Stimulated activated naive CD8-positive, alpha-beta T cell treated with anti-CD3 and anti-CD28 coated beads, Interleukin-15, Interleukin-2, amounts not matched to agents 100 ng/mL and 50 ng/mL, for 24 hours (primary cell): ENCODE results near the gene ZNF729.
"Not testable (repeated sequence)": the region's sequence is repeated elsewhere in the genome, so short reads cannot be mapped to it uniquely, and the experiment has no call there.

Experiments
- H3K27ac Mint-ChIP-seq: one replicate; pipeline ENCODE4 v1.8.0; 2021; ENCODE audit warnings: mild to moderate bottlenecking, mixed read lengths
- H3K27me3 Mint-ChIP-seq: one replicate; pipeline ENCODE4 v1.8.0; 2021; ENCODE audit warnings: mixed read lengths
- H3K36me3 Mint-ChIP-seq: one replicate; pipeline ENCODE4 v1.8.0; 2021; ENCODE audit warnings: low read depth, mixed read lengths
- H3K4me1 Mint-ChIP-seq: one replicate; pipeline ENCODE4 v1.8.0; 2021; ENCODE audit warnings: low read depth, mixed read lengths
- H3K4me3 Mint-ChIP-seq: one replicate; pipeline ENCODE4 v1.8.0; 2021; ENCODE audit warnings: mild to moderate bottlenecking, mixed read lengths
- H3K9me3 Mint-ChIP-seq: one replicate; pipeline ENCODE4 v1.8.0; 2021; ENCODE audit warnings: mixed read lengths

Gene ZNF729

DNA sequence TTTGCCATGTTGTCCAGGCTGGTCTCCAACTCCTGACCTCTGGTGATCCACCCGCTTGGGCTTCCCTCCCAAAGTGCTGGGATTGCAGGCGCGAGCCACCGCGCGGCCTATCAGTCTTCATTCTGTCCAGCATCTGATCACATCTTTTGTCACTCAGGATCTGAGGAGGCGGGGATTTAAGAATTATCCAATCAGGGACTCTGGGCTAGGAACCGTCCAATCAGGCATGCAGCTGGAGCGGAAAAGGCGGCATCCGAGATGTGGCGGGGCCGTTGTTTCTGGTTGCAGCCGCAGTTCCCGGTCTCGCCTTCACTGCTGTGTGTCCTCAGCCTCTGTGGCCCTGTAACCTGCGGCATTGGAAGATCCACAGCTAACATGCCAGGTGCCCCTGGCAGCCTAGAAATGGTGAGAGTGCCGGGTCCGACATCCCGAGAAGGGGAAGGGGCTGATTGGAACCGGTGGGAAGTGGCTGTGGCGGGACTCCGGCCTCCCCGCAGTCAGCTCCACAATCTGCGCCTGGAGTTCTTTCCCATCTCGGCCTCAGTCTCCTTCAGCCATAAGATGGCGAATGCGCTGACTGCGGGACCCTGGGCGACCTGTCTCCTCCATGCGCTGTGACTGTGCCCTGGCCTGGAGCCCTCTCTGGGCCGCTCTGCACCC lies at the start of gene ZNF729:
ZNF729 (plus strand) TSS at position 291 of the 660 bp plus-strand sequence; CDS start at position 376, 85 bp downstream.
- Mint-ChIP-seq H3K9me3 (peaks cover 18% of the 10 kb centered on the region), H3K4me3 (no peak within 1 kb of the TSS), H3K27me3 (peaks cover 11% of the 10 kb centered on the region), H3K36me3 (peaks cover 5% of the 10 kb centered on the region), H3K27ac (no peak within 1 kb of the TSS), H3K4me1 (no peaks in the 10 kb centered on the region)

DNA sequence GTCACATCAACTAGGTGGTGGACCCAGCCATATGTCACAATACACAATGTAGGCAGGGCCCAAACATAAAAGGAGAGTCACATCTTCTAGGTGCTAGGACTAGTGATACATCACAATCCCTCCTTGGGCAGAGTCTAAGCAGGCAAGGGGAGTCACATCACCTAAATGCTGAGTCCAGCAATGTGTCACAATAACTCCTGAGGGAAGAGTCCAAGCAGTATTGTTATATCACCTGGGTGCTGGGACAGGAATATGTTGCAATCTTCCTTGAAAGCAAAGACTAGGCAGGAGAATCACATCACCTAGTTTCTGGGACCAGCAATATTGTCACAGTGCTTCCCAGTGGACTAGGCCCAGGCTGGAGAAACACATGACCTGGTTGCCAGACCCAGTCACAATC lies 29.4 kb upstream of the ZNF729 start:
- H3K9me3 Mint-ChIP-seq = peaks cover 47% of the 10 kb centered on the region
- no peaks in the 10 kb centered on the region for H3K27me3 Mint-ChIP-seq
- no peak overlapping the region for H3K27ac Mint-ChIP-seq
- H3K4me1 Mint-ChIP-seq = no peaks in the 10 kb centered on the region
- no peaks in the 10 kb centered on the region for H3K36me3 Mint-ChIP-seq
- no peak overlapping the region for H3K4me3 Mint-ChIP-seq

DNA sequence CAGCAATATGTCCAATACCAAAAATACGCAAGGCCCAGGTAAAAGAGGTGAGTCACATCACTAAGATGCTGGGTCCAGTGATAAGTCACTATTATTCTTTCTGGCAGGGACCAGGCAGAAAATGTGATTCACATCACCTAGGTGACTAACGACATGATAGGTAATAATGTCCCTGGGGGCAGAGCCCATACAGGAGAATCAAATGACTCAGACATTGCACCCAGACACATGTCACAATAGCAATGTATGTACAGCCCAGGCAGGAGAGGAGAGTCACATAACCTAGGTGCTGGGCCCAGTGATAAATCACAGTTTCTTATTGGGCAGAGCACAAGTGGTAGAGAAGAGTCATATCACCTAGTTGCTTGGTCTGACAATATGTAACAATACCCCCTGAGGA lies 28.9 kb upstream of the ZNF729 start:
- Mint-ChIP-seq H3K36me3 (no peaks in the 10 kb centered on the region), H3K9me3 (peaks cover 47% of the 10 kb centered on the region), H3K4me3 (no peak overlapping the region), H3K4me1 (no peaks in the 10 kb centered on the region), H3K27ac (no peak overlapping the region), H3K27me3 (no peaks in the 10 kb centered on the region)

DNA sequence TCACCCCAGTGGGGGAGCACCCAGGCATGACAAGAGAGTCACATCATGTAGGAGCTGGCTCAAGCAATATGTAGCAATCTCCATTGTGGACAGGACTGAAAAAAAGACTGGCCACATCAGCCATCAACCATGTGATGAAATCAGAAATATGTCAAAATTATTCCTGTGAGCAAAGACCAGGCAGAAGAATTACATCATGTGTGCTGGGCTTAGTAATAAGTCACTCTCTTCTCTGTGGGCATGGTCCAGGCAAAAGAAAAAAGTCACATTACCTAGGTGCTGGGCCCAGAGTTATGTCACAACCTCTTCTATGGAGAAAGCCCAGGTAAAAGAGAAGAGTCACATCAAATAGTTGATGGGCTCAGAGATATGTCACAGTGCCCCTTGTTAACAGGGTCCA lies 28.3 kb upstream of the ZNF729 start:
- Mint-ChIP-seq H3K36me3 (no peaks in the 10 kb centered on the region), H3K4me1 (no peaks in the 10 kb centered on the region), H3K4me3 (no peak overlapping the region), H3K27me3 (no peaks in the 10 kb centered on the region), H3K27ac (no peak overlapping the region), H3K9me3 (peaks cover 48% of the 10 kb centered on the region)

DNA sequence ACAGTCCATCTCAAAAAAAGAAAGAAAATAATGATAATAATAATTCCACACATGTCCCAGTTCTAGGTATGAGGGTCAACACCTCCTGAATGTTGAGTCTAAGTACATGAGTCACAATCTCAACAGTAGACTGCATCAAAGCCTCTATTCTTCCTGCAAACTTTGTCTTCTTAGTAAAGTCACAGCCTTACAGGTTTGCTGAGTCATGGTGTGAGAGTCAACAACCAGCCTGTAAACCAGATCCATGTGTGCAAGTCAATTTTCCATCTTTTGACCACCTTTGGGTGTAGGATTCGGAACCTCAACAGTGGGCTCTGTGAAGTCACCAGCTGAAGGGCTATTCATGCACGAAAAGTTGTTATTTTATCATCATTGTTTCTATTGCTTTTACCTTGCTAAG lies 25.7 kb upstream of the ZNF729 start:
- Mint-ChIP-seq H3K4me3 (no peak overlapping the region), H3K27ac (no peak overlapping the region), H3K9me3 (peaks cover 44% of the 10 kb centered on the region), H3K27me3 (no peaks in the 10 kb centered on the region), H3K36me3 (no peaks in the 10 kb centered on the region), H3K4me1 (no peaks in the 10 kb centered on the region)

DNA sequence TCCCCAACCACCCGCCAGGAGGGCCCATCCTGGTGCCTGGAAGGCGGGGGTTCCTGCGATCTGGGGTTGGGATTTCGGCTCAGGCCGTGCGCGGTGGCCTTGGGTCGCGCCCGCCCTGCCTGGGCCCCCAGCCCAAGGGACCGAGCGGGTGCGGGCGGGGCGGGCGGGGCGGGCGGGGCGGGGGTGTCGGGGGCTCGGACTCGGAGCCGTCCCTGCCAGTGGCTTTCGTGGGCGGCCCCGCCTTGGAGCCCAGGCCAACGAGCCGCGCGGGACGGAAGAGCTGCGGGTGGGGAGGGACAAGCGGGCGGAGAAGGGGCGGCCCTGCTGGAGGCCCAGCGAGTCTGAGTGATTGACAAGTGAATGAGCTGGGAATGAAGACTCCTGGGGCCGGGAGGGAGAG lies 24.6 kb upstream of the ZNF729 start:
- Mint-ChIP-seq H3K4me3 (no peak overlapping the region), H3K4me1 (no peaks in the 10 kb centered on the region), H3K36me3 (no peaks in the 10 kb centered on the region), H3K9me3 (peaks cover 41% of the 10 kb centered on the region), H3K27ac (no peak overlapping the region), H3K27me3 (no peaks in the 10 kb centered on the region)

DNA sequence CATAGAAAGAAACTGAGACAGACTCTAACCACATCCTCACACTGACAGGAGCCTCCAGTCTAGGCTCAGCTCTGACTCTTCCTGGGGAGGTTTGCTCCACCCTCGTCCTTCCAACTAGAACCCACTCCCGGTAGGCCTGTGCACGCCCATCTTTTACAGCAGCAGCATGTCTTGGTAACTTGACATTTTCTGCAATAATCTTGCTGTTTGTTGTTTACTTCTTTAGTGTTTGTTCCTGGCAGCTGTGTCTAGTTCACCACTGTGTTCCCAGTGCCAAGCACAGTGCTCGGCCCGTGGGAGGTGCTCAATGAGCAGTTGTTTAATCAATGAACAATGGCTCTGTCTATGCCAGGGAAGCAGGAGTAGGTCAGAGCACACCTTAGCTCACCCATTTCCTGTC lies 23.1 kb upstream of the ZNF729 start:
- H3K36me3 Mint-ChIP-seq = no peaks in the 10 kb centered on the region
- H3K27me3 Mint-ChIP-seq = no peaks in the 10 kb centered on the region
- H3K4me1 Mint-ChIP-seq = no peaks in the 10 kb centered on the region
- peaks cover 39% of the 10 kb centered on the region for H3K9me3 Mint-ChIP-seq
- no peak overlapping the region for H3K4me3 Mint-ChIP-seq
- no peak overlapping the region for H3K27ac Mint-ChIP-seq

DNA sequence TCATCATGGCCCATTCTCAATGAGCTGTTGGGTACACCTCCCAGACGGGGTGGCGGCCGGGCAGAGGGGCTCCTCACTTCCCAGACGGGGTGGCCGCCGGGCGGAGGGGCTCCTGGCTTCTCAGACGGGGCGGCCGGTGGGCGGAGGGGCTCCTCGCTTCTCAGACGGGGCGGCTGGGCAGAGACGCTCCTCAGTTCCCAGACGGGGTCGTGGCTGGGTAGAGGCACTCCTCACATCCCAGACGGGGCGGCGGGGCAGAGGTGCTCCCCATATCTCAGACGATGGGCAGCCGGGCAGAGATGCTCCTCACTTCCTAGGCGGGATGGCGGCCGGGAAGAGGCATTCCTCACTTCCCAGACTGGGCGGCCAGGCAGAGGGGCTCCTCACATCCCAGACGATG lies 35.3 kb downstream of the ZNF729 start:
- peaks cover 49% of the 10 kb centered on the region for H3K9me3 Mint-ChIP-seq
- H3K4me1 Mint-ChIP-seq, H3K27ac Mint-ChIP-seq, H3K36me3 Mint-ChIP-seq, H3K4me3 Mint-ChIP-seq, H3K27me3 Mint-ChIP-seq: not testable (repeated sequence)

DNA sequence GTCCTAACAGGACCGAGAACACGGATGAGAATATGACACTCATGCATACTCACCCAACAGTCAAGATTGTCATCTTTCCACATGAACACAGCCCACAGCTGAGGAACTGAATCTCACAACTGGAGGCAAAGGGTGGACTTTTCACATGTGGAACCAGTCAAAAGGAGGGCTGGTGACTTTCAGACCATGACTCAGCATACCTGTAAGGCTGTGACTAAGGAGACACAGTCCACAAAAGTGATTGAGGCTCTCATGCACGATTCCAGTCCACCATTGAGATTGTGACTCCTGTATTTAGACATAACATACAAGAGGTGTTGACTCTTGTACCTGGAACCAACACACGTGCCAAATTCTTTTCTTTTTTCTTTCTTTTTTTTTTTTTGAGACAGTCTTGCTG lies 40.0 kb downstream of the ZNF729 start:
- no peaks in the 10 kb centered on the region for H3K36me3 Mint-ChIP-seq

DNA sequence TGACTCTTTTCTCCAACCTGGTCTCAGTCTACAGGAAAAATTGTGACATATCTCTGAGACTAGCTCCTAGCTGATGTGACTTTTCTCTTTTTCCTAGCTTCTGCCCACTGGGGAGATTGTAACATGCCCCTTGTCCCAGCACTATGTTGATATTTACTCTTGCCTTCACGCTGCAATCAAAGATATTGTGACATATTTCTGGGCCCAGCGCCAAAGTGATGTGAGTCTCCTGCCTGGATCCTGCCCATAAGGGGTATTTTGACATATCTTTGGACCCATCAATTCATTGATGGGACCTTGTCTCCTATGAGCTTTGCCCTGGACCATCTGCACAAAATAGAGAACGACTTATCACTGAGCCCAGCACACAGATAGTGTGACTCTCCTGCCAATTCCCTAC lies 41.1 kb downstream of the ZNF729 start:
- H3K27ac Mint-ChIP-seq = no peak overlapping the region
- H3K36me3 Mint-ChIP-seq = no peaks in the 10 kb centered on the region
- no peak overlapping the region for H3K4me3 Mint-ChIP-seq
- peaks cover 62% of the 10 kb centered on the region for H3K9me3 Mint-ChIP-seq
- no peaks in the 10 kb centered on the region for H3K4me1 Mint-ChIP-seq
- no peaks in the 10 kb centered on the region for H3K27me3 Mint-ChIP-seq

More for the DNA sequence above, 40.0 kb downstream of the ZNF729 start:
- H3K9me3 Mint-ChIP-seq = peaks cover 62% of the 10 kb centered on the region
- no peaks in the 10 kb centered on the region for H3K27me3 Mint-ChIP-seq
- H3K27ac Mint-ChIP-seq = no peak overlapping the region
- no peaks in the 10 kb centered on the region for H3K4me1 Mint-ChIP-seq
- no peak overlapping the region for H3K4me3 Mint-ChIP-seq

DNA sequence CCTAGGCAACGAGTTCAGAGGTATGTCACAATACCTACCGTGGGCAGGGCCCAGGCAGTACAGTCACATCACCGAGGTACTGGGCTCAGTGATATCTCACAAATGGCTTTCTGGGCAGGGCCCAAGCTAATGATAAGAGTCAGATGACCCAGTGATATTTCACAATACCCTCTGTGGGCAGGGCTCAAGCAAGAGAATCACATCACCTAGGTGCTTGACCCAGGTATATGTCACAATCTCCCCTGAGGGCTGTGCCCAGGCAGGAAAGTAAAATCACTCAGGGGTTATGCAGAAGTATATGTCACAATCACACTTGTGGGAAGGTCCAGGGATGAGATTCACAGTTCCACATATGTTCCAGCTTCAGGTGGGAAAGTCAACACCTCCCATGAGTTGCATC lies 45.3 kb downstream of the ZNF729 start:
- Mint-ChIP-seq H3K36me3 (no peaks in the 10 kb centered on the region), H3K27me3 (no peaks in the 10 kb centered on the region), H3K27ac (no peak overlapping the region), H3K9me3 (peaks cover 43% of the 10 kb centered on the region), H3K4me3 (no peak overlapping the region), H3K4me1 (no peaks in the 10 kb centered on the region)

DNA sequence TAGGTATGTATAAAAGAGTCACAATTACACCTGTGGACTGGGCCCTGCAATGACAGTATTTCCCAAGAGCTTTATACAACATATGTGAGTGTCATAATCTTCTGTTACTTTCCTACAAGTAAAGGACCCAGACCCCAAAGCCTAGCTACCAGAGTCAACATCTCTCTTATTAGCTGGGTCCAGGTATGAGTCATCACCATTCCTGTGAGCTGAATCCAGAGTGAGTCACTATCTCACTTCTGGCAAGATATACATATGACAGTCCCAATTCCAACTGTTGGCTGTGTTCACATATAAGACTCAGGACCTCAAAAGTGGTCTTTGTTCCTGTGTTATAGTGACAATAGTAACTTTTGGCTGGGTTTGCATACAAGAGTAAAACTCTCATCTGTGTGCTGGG lies 46.7 kb downstream of the ZNF729 start:
- no peak overlapping the region for H3K4me3 Mint-ChIP-seq

DNA sequence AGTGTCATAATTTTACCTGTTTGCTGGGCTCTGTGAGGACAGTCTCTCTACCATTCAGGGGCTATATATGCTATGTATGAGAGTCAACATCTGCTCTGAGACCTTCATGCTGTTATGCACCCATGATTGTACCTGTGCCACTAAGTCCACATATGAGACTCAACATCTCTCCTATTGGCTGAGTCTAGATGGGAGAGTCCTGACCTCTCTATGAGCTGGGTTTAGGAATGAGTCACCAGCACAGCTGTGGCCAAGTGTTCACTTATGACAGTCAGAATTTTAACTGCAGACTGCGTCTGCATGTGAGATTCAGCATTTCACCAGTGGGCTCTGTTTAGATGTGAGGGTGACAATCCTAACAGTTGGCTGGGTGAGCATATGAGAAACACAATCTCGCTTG lies 49.5 kb downstream of the ZNF729 start:
- H3K9me3 Mint-ChIP-seq = peaks cover 29% of the 10 kb centered on the region
- no peaks in the 10 kb centered on the region for H3K4me1 Mint-ChIP-seq

More for the DNA sequence above, 46.7 kb downstream of the ZNF729 start:
- no peak overlapping the region for H3K27ac Mint-ChIP-seq
- H3K27me3 Mint-ChIP-seq = no peaks in the 10 kb centered on the region
- H3K36me3 Mint-ChIP-seq = no peaks in the 10 kb centered on the region
- H3K4me1 Mint-ChIP-seq = no peaks in the 10 kb centered on the region
- H3K9me3 Mint-ChIP-seq = peaks cover 43% of the 10 kb centered on the region

DNA sequence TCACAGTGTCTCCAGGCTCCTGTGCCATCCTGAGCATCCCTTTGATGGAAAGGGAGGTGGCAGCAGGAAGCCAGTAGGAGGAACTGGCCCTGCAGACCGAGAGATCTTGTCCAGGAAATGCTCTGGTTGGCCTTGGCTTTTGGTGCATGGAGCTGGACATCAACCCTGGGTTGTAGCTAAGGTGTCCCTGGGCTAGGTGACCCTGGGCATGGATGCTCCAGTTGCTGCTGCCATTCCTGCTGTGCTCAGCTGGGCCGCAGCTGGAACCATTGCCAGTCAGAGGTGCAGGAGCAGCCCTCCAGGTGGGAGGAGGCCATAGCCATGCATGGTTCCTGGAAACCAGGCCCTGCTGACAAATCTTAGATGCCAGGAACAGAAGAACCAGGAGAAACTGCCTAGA lies 68.4 kb downstream of the ZNF729 start:
- Mint-ChIP-seq H3K27ac (no peak overlapping the region), H3K9me3 (peaks cover 20% of the 10 kb centered on the region), H3K36me3 (no peaks in the 10 kb centered on the region), H3K4me3 (no peak overlapping the region), H3K4me1 (no peaks in the 10 kb centered on the region), H3K27me3 (no peaks in the 10 kb centered on the region)

More for the DNA sequence above, 49.5 kb downstream of the ZNF729 start:
- Mint-ChIP-seq H3K27me3 (no peaks in the 10 kb centered on the region), H3K27ac (no peak overlapping the region), H3K36me3 (no peaks in the 10 kb centered on the region), H3K4me3 (no peak overlapping the region)
